HG02870 (cell line): ENCODE data around the gene SLC23A1.
A peak's percentile ranks its signal among the peaks of the same experiment; 100 is the strongest.

ENCODE experiments used
- ATAC-seq: cut with Tn5 transposase; IDR thresholded peaks from one replicate; pipeline ENCODE4 v1.9.1; 2021; ENCODE audit warnings: mild to moderate bottlenecking, moderate library complexity; ENCODE audit not compliant: unreplicated experiment

The SLC23A1 gene

GRCh38 chr5:139408191-139408590 is 25.1 kb upstream of the SLC23A1 start:
- no peak for ATAC-seq

- ATAC-seq, result no peak
Measured at GRCh38 chr5:139407517-139407916, 24.4 kb upstream of the SLC23A1 start.

GRCh38 chr5:139406963-139407362 is 23.9 kb upstream of the SLC23A1 start:
- ATAC-seq, result no peak

- ATAC-seq, result no peak
Measured at GRCh38 chr5:139404484-139404840, 21.4 kb upstream of the SLC23A1 start.

- ATAC-seq, result peak; percentile 76
Measured at GRCh38 chr5:139403787-139404483, 20.8 kb upstream of the SLC23A1 start, which contains the start of gene SPATA24. TSS of gene SPATA24 (minus strand) at chr5:139404089. CDS start at chr5:139404060, 29 bp downstream.

- no peak for ATAC-seq
Measured at GRCh38 chr5:139403418-139403786, 20.3 kb upstream of the SLC23A1 start.

GRCh38 chr5:139402561-139403158 is 19.6 kb upstream of the SLC23A1 start:
- ATAC-seq, result no peak

- no peak for ATAC-seq
Measured at GRCh38 chr5:139401546-139401945, 18.4 kb upstream of the SLC23A1 start.

- ATAC-seq, result peak; percentile 31
Measured at GRCh38 chr5:139399501-139400121, 16.5 kb upstream of the SLC23A1 start.

GRCh38 chr5:139397921-139398320 is 14.8 kb upstream of the SLC23A1 start:
- ATAC-seq, result no peak

GRCh38 chr5:139396691-139397090 is 13.6 kb upstream of the SLC23A1 start:
- no peak for ATAC-seq

GRCh38 chr5:139395844-139396640 is 12.9 kb upstream of the SLC23A1 start:
- ATAC-seq, result no peak

- no peak for ATAC-seq
Measured at GRCh38 chr5:139394654-139395566, 11.8 kb upstream of the SLC23A1 start, which contains the start of gene PROB1. TSS of gene PROB1 (minus strand) at chr5:139395104. CDS start at chr5:139395081, 23 bp downstream.

GRCh38 chr5:139394123-139394653 is 11.1 kb upstream of the SLC23A1 start:
- ATAC-seq, result no peak

GRCh38 chr5:139393497-139394122 is 10.5 kb upstream of the SLC23A1 start:
- no peak for ATAC-seq

GRCh38 chr5:139392678-139393496 is 9.8 kb upstream of the SLC23A1 start:
- peak; percentile 43 for ATAC-seq

- ATAC-seq, result no peak
Measured at GRCh38 chr5:139392324-139392677, 9.2 kb upstream of the SLC23A1 start.

GRCh38 chr5:139391570-139392323 is 8.7 kb upstream of the SLC23A1 start:
- no peak for ATAC-seq
